Measurements from ENCODE around the gene LSM2.

DNA sequence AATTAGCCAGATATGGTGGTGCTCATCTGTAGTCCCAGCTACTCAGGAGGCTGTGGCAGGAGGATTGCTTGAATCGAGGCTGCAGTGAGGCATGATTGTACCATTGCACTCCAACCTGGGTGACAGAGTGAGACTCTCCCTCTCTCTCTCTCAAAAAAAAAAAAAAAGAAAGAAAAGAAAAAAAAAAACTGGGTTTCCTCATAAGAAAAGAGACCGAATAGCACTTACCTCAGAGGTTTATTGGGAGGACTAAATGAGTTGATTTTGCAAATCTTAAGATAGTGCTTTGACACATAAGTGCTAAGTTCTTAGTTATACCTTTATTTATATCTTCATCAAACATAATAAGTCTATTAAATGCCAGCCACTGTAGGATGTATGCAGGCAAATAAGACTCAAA lies 35.9 kb downstream of the LSM2 start:
- TF ChIP-seq, protein P1, sequence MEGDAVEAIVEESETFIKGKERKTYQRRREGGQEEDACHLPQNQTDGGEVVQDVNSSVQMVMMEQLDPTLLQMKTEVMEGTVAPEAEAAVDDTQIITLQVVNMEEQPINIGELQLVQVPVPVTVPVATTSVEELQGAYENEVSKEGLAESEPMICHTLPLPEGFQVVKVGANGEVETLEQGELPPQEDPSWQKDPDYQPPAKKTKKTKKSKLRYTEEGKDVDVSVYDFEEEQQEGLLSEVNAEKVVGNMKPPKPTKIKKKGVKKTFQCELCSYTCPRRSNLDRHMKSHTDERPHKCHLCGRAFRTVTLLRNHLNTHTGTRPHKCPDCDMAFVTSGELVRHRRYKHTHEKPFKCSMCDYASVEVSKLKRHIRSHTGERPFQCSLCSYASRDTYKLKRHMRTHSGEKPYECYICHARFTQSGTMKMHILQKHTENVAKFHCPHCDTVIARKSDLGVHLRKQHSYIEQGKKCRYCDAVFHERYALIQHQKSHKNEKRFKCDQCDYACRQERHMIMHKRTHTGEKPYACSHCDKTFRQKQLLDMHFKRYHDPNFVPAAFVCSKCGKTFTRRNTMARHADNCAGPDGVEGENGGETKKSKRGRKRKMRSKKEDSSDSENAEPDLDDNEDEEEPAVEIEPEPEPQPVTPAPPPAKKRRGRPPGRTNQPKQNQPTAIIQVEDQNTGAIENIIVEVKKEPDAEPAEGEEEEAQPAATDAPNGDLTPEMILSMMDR (IDR thresholded peaks at IDR 0.05) = no peak
- no peak for TF ChIP-seq POLR2A (IDR thresholded peaks at IDR 0.05)
